Measurements from ENCODE around the gene PRKD1. TPM values are rescaled to one million over a fixed set of nuclear protein-coding genes. Genes with fewer than 3 reads are reported as not detected.
A peak's percentile ranks its signal among the peaks of the same experiment; 100 is the strongest.

PRKD1 gene
- total RNA-seq, 1 experiment from 2014 or later: not detected

DNA sequence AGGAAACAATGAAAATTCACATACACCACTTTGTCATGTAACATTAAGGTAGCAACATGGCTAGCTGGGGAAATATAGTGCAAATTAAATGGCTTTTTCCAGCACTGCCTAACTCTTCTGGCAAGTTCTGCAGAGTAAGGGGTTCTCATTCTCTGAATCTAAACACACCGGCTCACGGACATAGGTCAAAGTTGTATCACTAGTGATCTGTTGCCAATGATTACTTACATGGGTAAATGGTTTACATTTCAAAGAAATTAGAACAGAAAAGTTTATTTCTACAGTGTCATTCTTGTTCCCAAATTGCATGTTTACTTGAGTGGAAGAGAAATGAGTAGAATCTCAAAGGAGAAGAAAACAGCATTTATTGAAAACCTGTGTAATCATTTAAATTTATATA is 381.9 kb downstream of the PRKD1 start:
- H3K27ac ChIP-seq (ENCODE audit: low read length): no peak overlapping the region
- no peaks in the 10 kb centered on the region for H3K9me3 ChIP-seq (ENCODE audit: low read length)
- no peaks in the 10 kb centered on the region for H3K36me3 ChIP-seq (ENCODE audit: insufficient read depth, low read length)
- no peaks in the 10 kb centered on the region for H4K20me1 ChIP-seq (ENCODE audit: insufficient read depth, low read depth, low read length)
- H3K9ac ChIP-seq (ENCODE audit: low read length): no peak overlapping the region
- no peaks in the 10 kb centered on the region for H3K79me2 ChIP-seq (ENCODE audit: low read length)
- H2AFZ ChIP-seq (ENCODE audit: low read length): no peak overlapping the region
- H3K9me2 ChIP-seq (replicated peaks; ENCODE audit: insufficient read depth, low read length): no peaks in the 10 kb centered on the region
- H3K27me3 ChIP-seq (ENCODE audit: low read length): no peaks in the 10 kb centered on the region
- no peak overlapping the region for H3K4me3 ChIP-seq (ENCODE audit: low read length)
- no peak for DNase-seq
- no peaks in the 10 kb centered on the region for H3K4me1 ChIP-seq (ENCODE audit: low read length)
- H3K4me2 ChIP-seq (ENCODE audit: low read depth, low read length, poor library complexity, severe bottlenecking): no peak overlapping the region

DNA sequence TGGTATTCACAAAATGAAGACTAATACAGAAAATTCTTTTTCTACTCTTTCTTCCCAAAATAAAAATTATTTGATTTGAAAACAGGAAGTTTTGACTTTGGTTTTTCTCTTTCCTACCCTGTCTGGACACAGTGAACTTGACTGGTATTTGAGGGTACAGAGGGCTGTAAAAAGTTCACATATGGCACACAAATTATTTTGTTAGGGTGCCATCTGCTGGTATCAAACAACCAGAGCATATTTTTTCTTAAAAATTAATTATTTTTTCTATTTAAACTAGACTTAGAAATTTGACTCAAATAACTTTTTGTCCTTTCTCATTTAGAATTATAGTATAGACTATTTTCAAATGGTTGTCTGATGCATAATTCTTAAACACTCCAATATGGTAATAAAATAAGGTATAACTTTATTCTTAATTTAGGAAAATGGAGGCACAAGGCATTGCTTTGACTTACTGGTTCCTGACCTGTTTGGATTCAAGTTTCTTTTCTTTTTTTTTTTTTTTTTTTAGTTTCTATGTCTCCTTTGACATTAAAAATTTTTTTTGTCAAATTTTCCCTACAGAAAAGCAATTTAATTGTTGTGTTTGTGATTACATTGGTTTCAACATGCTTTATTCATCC is 390.6 kb downstream of the PRKD1 start:
- H3K9ac ChIP-seq (ENCODE audit: low read length): no peak overlapping the region
- peak; percentile 73 for DNase-seq

DNA sequence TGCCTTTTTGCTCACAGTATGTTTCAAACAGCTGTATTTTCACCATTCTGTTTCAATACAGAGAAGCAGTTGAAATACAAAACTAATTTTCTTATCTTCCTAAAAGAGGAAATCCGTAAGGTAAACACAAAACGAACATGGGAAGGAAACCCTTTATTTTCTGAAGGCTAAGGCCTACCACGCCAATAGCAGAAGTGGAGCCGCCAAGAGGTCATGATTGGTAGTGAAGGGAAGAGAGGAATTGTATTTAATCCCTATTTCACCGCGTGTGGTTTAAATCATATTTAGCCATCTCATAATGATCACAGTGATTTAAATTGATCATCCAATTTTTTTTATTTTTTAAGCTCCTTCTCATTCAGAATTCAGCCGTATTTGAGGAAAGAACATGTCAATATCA is 398.2 kb downstream of the PRKD1 start:
- no peaks in the 10 kb centered on the region for H3K36me3 ChIP-seq (ENCODE audit: insufficient read depth, low read length)
- no peak overlapping the region for H3K4me2 ChIP-seq (ENCODE audit: low read depth, low read length, poor library complexity, severe bottlenecking)
- no peak overlapping the region for H3K9ac ChIP-seq (ENCODE audit: low read length)
- DNase-seq: no peak
- H3K79me2 ChIP-seq (ENCODE audit: low read length): no peaks in the 10 kb centered on the region
- peaks cover 31% of the 10 kb centered on the region for H3K9me3 ChIP-seq (ENCODE audit: low read length)
- H4K20me1 ChIP-seq (ENCODE audit: insufficient read depth, low read depth, low read length): no peaks in the 10 kb centered on the region
- H3K4me1 ChIP-seq (ENCODE audit: low read length): no peaks in the 10 kb centered on the region
- no peaks in the 10 kb centered on the region for H3K9me2 ChIP-seq (replicated peaks; ENCODE audit: insufficient read depth, low read length)
- no peak overlapping the region for H3K27ac ChIP-seq (ENCODE audit: low read length)
- H2AFZ ChIP-seq (ENCODE audit: low read length): no peak overlapping the region
- no peaks in the 10 kb centered on the region for H3K27me3 ChIP-seq (ENCODE audit: low read length)
- no peak overlapping the region for H3K4me3 ChIP-seq (ENCODE audit: low read length)

More for the DNA sequence above, 390.6 kb downstream of the PRKD1 start:
- Histone ChIP-seq H3K36me3 (ENCODE audit: insufficient read depth, low read length) (no peaks in the 10 kb centered on the region), H3K4me1 (ENCODE audit: low read length) (no peaks in the 10 kb centered on the region), H2AFZ (ENCODE audit: low read length) (no peak overlapping the region), H3K9me2 (replicated peaks; ENCODE audit: insufficient read depth, low read length) (no peaks in the 10 kb centered on the region), H3K4me2 (ENCODE audit: low read depth, low read length, poor library complexity, severe bottlenecking) (no peak overlapping the region), H3K27ac (ENCODE audit: low read length) (no peak overlapping the region), H3K27me3 (ENCODE audit: low read length) (no peaks in the 10 kb centered on the region), H3K4me3 (ENCODE audit: low read length) (no peak overlapping the region), H3K79me2 (ENCODE audit: low read length) (no peaks in the 10 kb centered on the region), H3K9me3 (ENCODE audit: low read length) (peaks cover 11% of the 10 kb centered on the region), H4K20me1 (ENCODE audit: insufficient read depth, low read depth, low read length) (no peaks in the 10 kb centered on the region)

DNA sequence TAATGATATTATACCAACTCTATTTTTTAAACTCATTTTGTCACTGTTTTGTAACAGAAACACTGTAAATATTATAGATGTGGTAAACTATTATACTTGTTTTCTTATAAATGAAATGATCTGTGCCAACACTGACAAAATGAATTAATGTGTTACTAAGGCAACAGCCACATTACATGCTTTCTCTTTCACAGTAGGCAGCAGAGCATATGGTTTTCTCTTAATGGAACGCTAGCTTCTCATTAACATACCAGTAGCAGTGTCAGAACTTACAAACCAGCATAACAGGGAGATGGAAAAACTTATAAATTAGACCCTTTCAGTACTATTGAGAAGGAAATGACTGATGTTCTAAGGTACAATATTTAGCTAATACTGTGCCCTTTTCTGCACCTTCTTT is 398.8 kb downstream of the PRKD1 start:
- H3K36me3 ChIP-seq (ENCODE audit: insufficient read depth, low read length): no peaks in the 10 kb centered on the region
- H3K9me2 ChIP-seq (replicated peaks; ENCODE audit: insufficient read depth, low read length): no peaks in the 10 kb centered on the region
- H3K79me2 ChIP-seq (ENCODE audit: low read length): no peaks in the 10 kb centered on the region
- no peak overlapping the region for H3K27ac ChIP-seq (ENCODE audit: low read length)
- H3K4me3 ChIP-seq (ENCODE audit: low read length): no peak overlapping the region
- H3K4me1 ChIP-seq (ENCODE audit: low read length): no peaks in the 10 kb centered on the region
- no peak overlapping the region for H3K4me2 ChIP-seq (ENCODE audit: low read depth, low read length, poor library complexity, severe bottlenecking)
- H2AFZ ChIP-seq (ENCODE audit: low read length): no peak overlapping the region
- H3K9ac ChIP-seq (ENCODE audit: low read length): no peak overlapping the region
- H3K27me3 ChIP-seq (ENCODE audit: low read length): no peaks in the 10 kb centered on the region
- no peaks in the 10 kb centered on the region for H4K20me1 ChIP-seq (ENCODE audit: insufficient read depth, low read depth, low read length)
- DNase-seq: no peak
- peaks cover 28% of the 10 kb centered on the region for H3K9me3 ChIP-seq (ENCODE audit: low read length)

DNA sequence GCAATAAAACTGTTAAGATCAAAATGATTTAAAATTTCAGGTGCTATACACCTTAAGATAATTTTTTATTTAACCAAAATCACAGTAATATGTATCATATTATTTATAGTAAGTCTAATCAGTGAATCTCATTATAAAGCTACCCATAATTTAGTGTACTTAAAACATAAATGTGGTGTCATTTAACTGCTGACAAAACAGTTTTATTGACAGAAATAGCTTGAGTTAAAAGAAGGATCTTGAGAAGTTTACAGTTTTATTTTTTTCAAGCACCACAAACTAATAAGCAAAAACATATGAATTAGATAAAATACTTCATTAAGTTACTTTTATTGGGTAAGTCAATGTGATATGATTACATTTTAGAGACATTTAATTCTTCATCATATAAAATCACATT is 400.4 kb downstream of the PRKD1 start:
- Histone ChIP-seq H2AFZ (ENCODE audit: low read length) (no peak overlapping the region), H3K4me2 (ENCODE audit: low read depth, low read length, poor library complexity, severe bottlenecking) (no peak overlapping the region), H4K20me1 (ENCODE audit: insufficient read depth, low read depth, low read length) (no peaks in the 10 kb centered on the region), H3K36me3 (ENCODE audit: insufficient read depth, low read length) (no peaks in the 10 kb centered on the region), H3K9me2 (replicated peaks; ENCODE audit: insufficient read depth, low read length) (no peaks in the 10 kb centered on the region), H3K4me1 (ENCODE audit: low read length) (no peaks in the 10 kb centered on the region), H3K9me3 (ENCODE audit: low read length) (peaks cover 26% of the 10 kb centered on the region), H3K79me2 (ENCODE audit: low read length) (no peaks in the 10 kb centered on the region), H3K27ac (ENCODE audit: low read length) (no peak overlapping the region), H3K9ac (ENCODE audit: low read length) (no peak overlapping the region), H3K4me3 (ENCODE audit: low read length) (no peak overlapping the region), H3K27me3 (ENCODE audit: low read length) (no peaks in the 10 kb centered on the region)
- no peak for DNase-seq

Small RNA genes within 50 kb of the gene (small RNA-seq; reads per million reads assigned to genes)
- not detected for gene RNU6-1234P
